ENCODE results near the gene PRKCA.

The PRKCA gene

GRCh38 chr17:66849032-66849655, 546.7 kb downstream of the PRKCA start:
- TF ChIP-seq CTCF (IDR thresholded peaks at IDR 0.05; ENCODE audit: low read depth, low read length) = no peak
- no peak overlapping the region for H3K4me3 ChIP-seq (ENCODE audit: low read depth, low read length)

- H3K4me3 ChIP-seq (ENCODE audit: low read depth, low read length) = no peak overlapping the region
- no peak for TF ChIP-seq CTCF (IDR thresholded peaks at IDR 0.05; ENCODE audit: low read depth, low read length)
Observed at GRCh38 chr17:66849851-66850580, 547.6 kb downstream of the PRKCA start.

- no peak overlapping the region for H3K4me3 ChIP-seq (ENCODE audit: low read depth, low read length)
- no peak for TF ChIP-seq CTCF (IDR thresholded peaks at IDR 0.05; ENCODE audit: low read depth, low read length)
Observed at GRCh38 chr17:66850692-66851091, 548.3 kb downstream of the PRKCA start.

- H3K4me3 ChIP-seq (ENCODE audit: low read depth, low read length) = no peak overlapping the region
- TF ChIP-seq CTCF (IDR thresholded peaks at IDR 0.05; ENCODE audit: low read depth, low read length) = 0 out of 2 replicates have a peak, but pooled peaks have one; percentile 30
Observed at GRCh38 chr17:66855204-66855603, 552.8 kb downstream of the PRKCA start.

- no peak overlapping the region for H3K4me3 ChIP-seq (ENCODE audit: low read depth, low read length)
- TF ChIP-seq CTCF (IDR thresholded peaks at IDR 0.05; ENCODE audit: low read depth, low read length) = no peak
Observed at GRCh38 chr17:66858226-66859083, 556.0 kb downstream of the PRKCA start.

- TF ChIP-seq CTCF (IDR thresholded peaks at IDR 0.05; ENCODE audit: low read depth, low read length) = no peak
Observed at GRCh38 chr17:66859353-66859752, 556.9 kb downstream of the PRKCA start.

More at GRCh38 chr17:66859353-66859752, 556.9 kb downstream of the PRKCA start:
- H3K4me3 ChIP-seq (ENCODE audit: low read depth, low read length) = no peak overlapping the region

Measured in WI38 (cell line).